ENCODE results near the gene OR2L8. TPM values are rescaled to one million over a fixed set of nuclear protein-coding genes. Genes with fewer than 3 reads are reported as not detected.

OR2L8 gene
- total RNA-seq, 2 donors from 2014 or later, result 2.4 TPM; not detected in 1

GRCh38 chr1:247992986-247993385 is 44.3 kb downstream of the OR2L8 start:
- no peak overlapping the region for H3K27ac ChIP-seq
- H3K4me1 ChIP-seq (replicated peaks), result no peaks in the 10 kb centered on the region
- H3K4me3 ChIP-seq, result no peak overlapping the region
- no peaks in the 10 kb centered on the region for H3K27me3 ChIP-seq (replicated peaks; ENCODE audit: insufficient read depth)
- 52% methylated on average over 2 of the region's 2 CpGs for WGBS
- intact Hi-C loops (cut with DNase I), result no loop called here
- TF ChIP-seq, protein P1, sequence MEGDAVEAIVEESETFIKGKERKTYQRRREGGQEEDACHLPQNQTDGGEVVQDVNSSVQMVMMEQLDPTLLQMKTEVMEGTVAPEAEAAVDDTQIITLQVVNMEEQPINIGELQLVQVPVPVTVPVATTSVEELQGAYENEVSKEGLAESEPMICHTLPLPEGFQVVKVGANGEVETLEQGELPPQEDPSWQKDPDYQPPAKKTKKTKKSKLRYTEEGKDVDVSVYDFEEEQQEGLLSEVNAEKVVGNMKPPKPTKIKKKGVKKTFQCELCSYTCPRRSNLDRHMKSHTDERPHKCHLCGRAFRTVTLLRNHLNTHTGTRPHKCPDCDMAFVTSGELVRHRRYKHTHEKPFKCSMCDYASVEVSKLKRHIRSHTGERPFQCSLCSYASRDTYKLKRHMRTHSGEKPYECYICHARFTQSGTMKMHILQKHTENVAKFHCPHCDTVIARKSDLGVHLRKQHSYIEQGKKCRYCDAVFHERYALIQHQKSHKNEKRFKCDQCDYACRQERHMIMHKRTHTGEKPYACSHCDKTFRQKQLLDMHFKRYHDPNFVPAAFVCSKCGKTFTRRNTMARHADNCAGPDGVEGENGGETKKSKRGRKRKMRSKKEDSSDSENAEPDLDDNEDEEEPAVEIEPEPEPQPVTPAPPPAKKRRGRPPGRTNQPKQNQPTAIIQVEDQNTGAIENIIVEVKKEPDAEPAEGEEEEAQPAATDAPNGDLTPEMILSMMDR (IDR thresholded peaks at IDR 0.05), result no peak
- TF ChIP-seq POLR2AphosphoS5 (IDR thresholded peaks at IDR 0.05), result no peak
- TF ChIP-seq POLR2A (IDR thresholded peaks at IDR 0.05), result no peak
- H3K36me3 ChIP-seq, result no peaks in the 10 kb centered on the region
- no peak for DNase-seq (ENCODE audit: low spot score)
- H3K9me3 ChIP-seq, result no peaks in the 10 kb centered on the region

DNA sequence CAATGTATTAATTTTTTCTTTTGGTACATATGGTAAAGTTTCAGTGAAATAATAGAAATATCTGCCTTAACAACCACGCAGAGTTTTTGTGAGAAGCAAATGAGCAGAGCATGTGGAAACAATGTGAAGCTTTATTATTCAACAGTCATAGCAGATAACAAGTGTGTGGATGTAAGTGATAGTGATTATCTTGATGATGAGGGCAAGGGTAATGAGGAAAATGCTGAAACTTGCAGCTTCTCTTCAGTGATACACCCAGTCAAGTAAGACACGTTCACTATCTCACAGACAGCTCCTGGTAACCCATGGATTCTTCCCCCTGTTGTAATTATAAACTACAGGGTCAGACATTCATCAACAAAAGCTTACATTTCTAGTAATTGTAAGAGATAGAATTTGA is 50.2 kb downstream of the OR2L8 start:
- TF ChIP-seq POLR2AphosphoS5 (IDR thresholded peaks at IDR 0.05) (no peak), POLR2A (IDR thresholded peaks at IDR 0.05) (no peak)
- TF ChIP-seq, protein P1 (IDR thresholded peaks at IDR 0.05), result no peak
- no peak for DNase-seq (ENCODE audit: low spot score)
- H3K9me3 ChIP-seq, result no peaks in the 10 kb centered on the region
- no peaks in the 10 kb centered on the region for H3K36me3 ChIP-seq
- intact Hi-C loops (cut with DNase I), result no loop called here
- H3K4me3 ChIP-seq, result no peak overlapping the region
- no peak overlapping the region for H3K27ac ChIP-seq
- 59% methylated on average over 2 of the region's 2 CpGs for WGBS
- no peaks in the 10 kb centered on the region for H3K4me1 ChIP-seq (replicated peaks)
- H3K27me3 ChIP-seq (replicated peaks; ENCODE audit: insufficient read depth), result no peaks in the 10 kb centered on the region

Small RNAs within 50 kb of the gene (small RNA-seq; reads per million reads assigned to genes)
- 0 reads per million in 2 donors for gene RF00019

Other genes starting within 250 kb of the OR2L8 start
- not detected for gene OR6F1, start 232.2 kb upstream of the OR2L8 start, total RNA-seq
- under 1 TPM in 1 of 2 donors, not detected in 1; 0.91 TPM for gene OR14K1, start 210.2 kb upstream of the OR2L8 start, total RNA-seq
- not detected for gene OR14A2, start 200.7 kb upstream of the OR2L8 start, total RNA-seq
- not detected for gene OR1C1, start 188.3 kb upstream of the OR2L8 start, total RNA-seq
- gene OR14A16, start 124.7 kb upstream of the OR2L8 start, total RNA-seq, result not detected
- not detected for gene OR11L1, start 107.0 kb upstream of the OR2L8 start, total RNA-seq
- 1 to 10 TPM in 1 of 2 donors, under 1 TPM in 1; 0.36 to 9.6 TPM for gene TRIM58, start 91.7 kb upstream of the OR2L8 start, total RNA-seq
- 1 to 10 TPM in 1 of 2 donors, under 1 TPM in 1; 0.23 to 2.4 TPM for gene OR2W3, start 53.3 kb upstream of the OR2L8 start, total RNA-seq
- gene OR2T8, start 28.6 kb upstream of the OR2L8 start, total RNA-seq, result not detected
- not detected for gene OR2AJ1, start 24.0 kb upstream of the OR2L8 start, total RNA-seq
- not detected for gene OR2AK2, start 16.4 kb downstream of the OR2L8 start, total RNA-seq
- gene OR2L5, start 64.8 kb downstream of the OR2L8 start, total RNA-seq, result not detected
- gene OR2L2, start 81.2 kb downstream of the OR2L8 start, total RNA-seq, result under 1 TPM in 1 of 2 donors, not detected in 1; 0.17 TPM
- under 1 TPM in 1 of 2 donors, not detected in 1; 0.41 TPM for gene OR2L3, start 98.0 kb downstream of the OR2L8 start, total RNA-seq
- gene OR2L13, start 146.3 kb downstream of the OR2L8 start, total RNA-seq, result not detected
- not detected for gene OR2M5, start 196.3 kb downstream of the OR2L8 start, total RNA-seq
- gene OR2M2, start 226.0 kb downstream of the OR2L8 start, total RNA-seq, result not detected
- gene OR2M3, start 248.4 kb downstream of the OR2L8 start, total RNA-seq, result under 1 TPM in 1 of 2 donors, not detected in 1; 0.06 TPM